ENCODE results near the gene SLC13A3.

SLC13A3 gene

DNA sequence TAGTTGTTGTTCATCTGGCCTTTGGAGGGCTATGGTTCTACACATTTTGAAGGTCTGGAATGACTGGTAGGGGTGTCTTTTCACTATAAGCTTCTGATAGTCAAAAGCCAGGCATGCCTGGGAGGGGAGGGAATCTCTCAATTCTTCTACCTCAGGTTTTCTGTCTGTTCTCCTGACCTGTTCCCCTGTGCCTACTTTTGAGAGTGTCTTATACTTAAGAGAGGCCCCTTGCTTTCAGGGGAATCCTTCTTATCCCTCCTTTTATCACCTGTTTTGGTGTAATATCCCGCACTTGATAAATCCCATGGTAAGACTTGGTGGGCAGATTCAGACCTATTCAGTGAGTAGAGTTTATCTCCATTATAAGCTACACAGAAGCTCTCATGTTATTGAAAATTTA lies 10.4 kb upstream of the SLC13A3 start:
- Histone ChIP-seq H3K27me3 (ENCODE audit: control insufficient read depth in 3 of 3, insufficient read depth in 3 of 3, low read depth in 1 of 3, low read length in 3 of 3) (no peaks in the 10 kb centered on the region), H3K4me3 (ENCODE audit: low read length in 2 of 2) (no peak overlapping the region), H2AFZ (ENCODE audit: low read length) (no peak overlapping the region), H4K8ac (ENCODE audit: low read depth, low read length) (no peak overlapping the region), H3K36me3 (replicated peaks in 1 of 2; ENCODE audit: control insufficient read depth in 2 of 2, insufficient read depth in 2 of 2, low read length in 2 of 2) (peaks cover 0 to 5% of the 10 kb centered on the region in 2 donors), H2BK120ac (ENCODE audit: low read depth, low read length) (no peak overlapping the region), H3K4me2 (ENCODE audit: insufficient read depth, low read length, poor library complexity, severe bottlenecking) (no peak overlapping the region), H4K91ac (ENCODE audit: low read depth, low read length, poor library complexity) (no peak overlapping the region), H3K14ac (ENCODE audit: low read length) (no peak overlapping the region), H2AK5ac (ENCODE audit: low read depth, low read length) (no peak overlapping the region), H3K23ac (ENCODE audit: low read depth, low read length, poor library complexity) (no peak overlapping the region), H3K4ac (ENCODE audit: low read length) (no peak overlapping the region), H2BK12ac (ENCODE audit: low read length) (no peak overlapping the region), H3K9me3 (replicated peaks in 1 of 2; ENCODE audit: control insufficient read depth in 2 of 2, insufficient read depth in 1 of 2, low read depth in 1 of 2, low read length in 2 of 2) (peaks cover 5 to 14% of the 10 kb centered on the region in 2 donors), H3K4me1 (ENCODE audit: control insufficient read depth in 2 of 2, insufficient read depth in 1 of 2, low read depth in 1 of 2, low read length in 2 of 2) (no peaks in the 10 kb centered on the region), H3K27ac (replicated peaks; ENCODE audit: low read length) (no peak overlapping the region), H3K79me1 (ENCODE audit: low read depth, low read length) (no peaks in the 10 kb centered on the region), H2BK15ac (ENCODE audit: low read length) (no peak overlapping the region), H3K9ac (ENCODE audit: low read depth, low read length, poor library complexity) (no peak overlapping the region), H2BK5ac (ENCODE audit: low read length) (no peak overlapping the region), H3K18ac (ENCODE audit: low read length) (no peak overlapping the region)
- WGBS, 2 donors (ENCODE audit: extremely low coverage in 2 of 2, insufficient read length in 2 of 2, insufficient replicate concordance in 1 of 2): no CpG with 5 or more reads among the region's 1 CpG
- DNase-seq (ENCODE audit: low spot score): no peak

GRCh38 chr20:46660487-46660886 lies 9.2 kb upstream of the SLC13A3 start:
- WGBS, 2 donors (ENCODE audit: extremely low coverage in 2 of 2, insufficient read length in 2 of 2, insufficient replicate concordance in 1 of 2): no CpG with 5 or more reads among the region's 4 CpGs
- no peak overlapping the region for H3K18ac ChIP-seq (ENCODE audit: low read length)
- DNase-seq (ENCODE audit: low spot score): no peak
- H2BK120ac ChIP-seq (ENCODE audit: low read depth, low read length): no peak overlapping the region
- no peak overlapping the region for H3K9ac ChIP-seq (ENCODE audit: low read depth, low read length, poor library complexity)
- H3K27me3 ChIP-seq (ENCODE audit: control insufficient read depth in 3 of 3, insufficient read depth in 3 of 3, low read depth in 1 of 3, low read length in 3 of 3): no peaks in the 10 kb centered on the region
- H3K36me3 ChIP-seq (replicated peaks in 1 of 2; ENCODE audit: control insufficient read depth in 2 of 2, insufficient read depth in 2 of 2, low read length in 2 of 2): peaks cover 0 to 5% of the 10 kb centered on the region in 2 donors
- no peak overlapping the region for H2BK5ac ChIP-seq (ENCODE audit: low read length)
- no peak overlapping the region for H3K4me2 ChIP-seq (ENCODE audit: insufficient read depth, low read length, poor library complexity, severe bottlenecking)
- no peak overlapping the region for H3K14ac ChIP-seq (ENCODE audit: low read length)
- no peaks in the 10 kb centered on the region for H3K79me1 ChIP-seq (ENCODE audit: low read depth, low read length)
- H3K23ac ChIP-seq (ENCODE audit: low read depth, low read length, poor library complexity): no peak overlapping the region
- no peaks in the 10 kb centered on the region for H3K4me1 ChIP-seq (ENCODE audit: control insufficient read depth in 2 of 2, insufficient read depth in 1 of 2, low read depth in 1 of 2, low read length in 2 of 2)
- no peak overlapping the region for H4K8ac ChIP-seq (ENCODE audit: low read depth, low read length)
- H2AK5ac ChIP-seq (ENCODE audit: low read depth, low read length): no peak overlapping the region
- H2AFZ ChIP-seq (ENCODE audit: low read length): no peak overlapping the region
- no peak overlapping the region for H4K91ac ChIP-seq (ENCODE audit: low read depth, low read length, poor library complexity)
- H3K9me3 ChIP-seq (replicated peaks in 1 of 2; ENCODE audit: control insufficient read depth in 2 of 2, insufficient read depth in 1 of 2, low read depth in 1 of 2, low read length in 2 of 2): peaks cover 6 to 14% of the 10 kb centered on the region in 2 donors
- no peak overlapping the region for H3K4ac ChIP-seq (ENCODE audit: low read length)
- no peak overlapping the region for H3K27ac ChIP-seq (replicated peaks; ENCODE audit: low read length)
- H2BK12ac ChIP-seq (ENCODE audit: low read length): no peak overlapping the region
- H2BK15ac ChIP-seq (ENCODE audit: low read length): no peak overlapping the region
- H3K4me3 ChIP-seq (ENCODE audit: low read length in 2 of 2): no peak overlapping the region

DNA sequence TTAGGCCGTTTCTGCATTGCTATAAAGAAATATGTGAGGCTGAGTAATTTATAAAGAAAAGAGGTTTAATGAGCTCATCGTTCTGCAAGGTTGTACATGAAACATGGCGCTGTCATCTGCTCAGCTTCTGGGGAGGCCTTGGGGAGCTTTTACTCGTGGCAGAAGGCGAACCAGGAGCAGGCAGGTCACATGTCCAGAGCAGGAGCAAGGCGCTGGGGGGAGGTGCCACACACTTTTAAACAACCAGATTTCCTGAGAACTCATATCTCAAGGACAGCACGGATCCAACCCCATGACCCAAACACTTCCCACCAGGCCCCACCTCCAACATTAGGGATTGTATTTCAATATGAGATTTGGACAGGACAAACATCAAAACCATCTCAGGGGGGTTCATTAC lies 6.4 kb upstream of the SLC13A3 start:
- no peak overlapping the region for H3K18ac ChIP-seq (ENCODE audit: low read length)
- peak overlapping the region; percentile 24 for H2BK5ac ChIP-seq (ENCODE audit: low read length)
- DNase-seq (ENCODE audit: low spot score): no peak
- no peak overlapping the region for H2BK15ac ChIP-seq (ENCODE audit: low read length)
- no peak overlapping the region for H3K14ac ChIP-seq (ENCODE audit: low read length)
- H3K4me3 ChIP-seq (ENCODE audit: low read length in 2 of 2): no peak overlapping the region
- no peak overlapping the region for H3K4me2 ChIP-seq (ENCODE audit: insufficient read depth, low read length, poor library complexity, severe bottlenecking)
- H3K4me1 ChIP-seq (ENCODE audit: control insufficient read depth in 2 of 2, insufficient read depth in 1 of 2, low read depth in 1 of 2, low read length in 2 of 2): no peaks in the 10 kb centered on the region
- H3K36me3 ChIP-seq (replicated peaks in 1 of 2; ENCODE audit: control insufficient read depth in 2 of 2, insufficient read depth in 2 of 2, low read length in 2 of 2): peaks cover 0 to 2% of the 10 kb centered on the region in 2 donors
- no peak overlapping the region for H3K27ac ChIP-seq (replicated peaks; ENCODE audit: low read length)
- H2BK12ac ChIP-seq (ENCODE audit: low read length): no peak overlapping the region
- H3K4ac ChIP-seq (ENCODE audit: low read length): no peak overlapping the region
- no peak overlapping the region for H2AK5ac ChIP-seq (ENCODE audit: low read depth, low read length)
- H3K9me3 ChIP-seq (replicated peaks in 1 of 2; ENCODE audit: control insufficient read depth in 2 of 2, insufficient read depth in 1 of 2, low read depth in 1 of 2, low read length in 2 of 2): peaks cover 6 to 14% of the 10 kb centered on the region in 2 donors
- no peak overlapping the region for H2AFZ ChIP-seq (ENCODE audit: low read length)
- H2BK120ac ChIP-seq (ENCODE audit: low read depth, low read length): no peak overlapping the region
- no peaks in the 10 kb centered on the region for H3K27me3 ChIP-seq (ENCODE audit: control insufficient read depth in 3 of 3, insufficient read depth in 3 of 3, low read depth in 1 of 3, low read length in 3 of 3)
- no peak overlapping the region for H4K8ac ChIP-seq (ENCODE audit: low read depth, low read length)
- no peaks in the 10 kb centered on the region for H3K79me1 ChIP-seq (ENCODE audit: low read depth, low read length)
- no peak overlapping the region for H3K9ac ChIP-seq (ENCODE audit: low read depth, low read length, poor library complexity)
- no peak overlapping the region for H3K23ac ChIP-seq (ENCODE audit: low read depth, low read length, poor library complexity)
- no CpG with 5 or more reads among the region's 7 CpGs for WGBS, 2 donors (ENCODE audit: extremely low coverage in 2 of 2, insufficient read length in 2 of 2, insufficient replicate concordance in 1 of 2)
- no peak overlapping the region for H4K91ac ChIP-seq (ENCODE audit: low read depth, low read length, poor library complexity)

GRCh38 chr20:46657137-46657536 lies 5.9 kb upstream of the SLC13A3 start:
- no CpG with 5 or more reads among the region's 8 CpGs for WGBS, 2 donors (ENCODE audit: extremely low coverage in 2 of 2, insufficient read length in 2 of 2, insufficient replicate concordance in 1 of 2)
- Histone ChIP-seq H2AK5ac (ENCODE audit: low read depth, low read length) (no peak overlapping the region), H3K4ac (ENCODE audit: low read length) (no peak overlapping the region), H3K27me3 (ENCODE audit: control insufficient read depth in 3 of 3, insufficient read depth in 3 of 3, low read depth in 1 of 3, low read length in 3 of 3) (no peaks in the 10 kb centered on the region), H2BK15ac (ENCODE audit: low read length) (no peak overlapping the region), H2AFZ (ENCODE audit: low read length) (no peak overlapping the region), H3K14ac (ENCODE audit: low read length) (no peak overlapping the region), H3K23ac (ENCODE audit: low read depth, low read length, poor library complexity) (no peak overlapping the region), H3K9me3 (replicated peaks in 1 of 2; ENCODE audit: control insufficient read depth in 2 of 2, insufficient read depth in 1 of 2, low read depth in 1 of 2, low read length in 2 of 2) (peaks cover 6 to 14% of the 10 kb centered on the region in 2 donors), H3K79me1 (ENCODE audit: low read depth, low read length) (no peaks in the 10 kb centered on the region), H2BK12ac (ENCODE audit: low read length) (no peak overlapping the region), H2BK120ac (ENCODE audit: low read depth, low read length) (no peak overlapping the region), H3K4me3 (ENCODE audit: low read length in 2 of 2) (no peak overlapping the region), H3K4me1 (ENCODE audit: control insufficient read depth in 2 of 2, insufficient read depth in 1 of 2, low read depth in 1 of 2, low read length in 2 of 2) (no peaks in the 10 kb centered on the region), H3K36me3 (replicated peaks in 1 of 2; ENCODE audit: control insufficient read depth in 2 of 2, insufficient read depth in 2 of 2, low read length in 2 of 2) (peaks cover 0 to 2% of the 10 kb centered on the region in 2 donors), H3K18ac (ENCODE audit: low read length) (no peak overlapping the region), H3K4me2 (ENCODE audit: insufficient read depth, low read length, poor library complexity, severe bottlenecking) (no peak overlapping the region), H3K27ac (replicated peaks; ENCODE audit: low read length) (no peak overlapping the region), H4K8ac (ENCODE audit: low read depth, low read length) (no peak overlapping the region), H3K9ac (ENCODE audit: low read depth, low read length, poor library complexity) (no peak overlapping the region), H4K91ac (ENCODE audit: low read depth, low read length, poor library complexity) (no peak overlapping the region), H2BK5ac (ENCODE audit: low read length) (no peak overlapping the region)
- DNase-seq (ENCODE audit: low spot score): no peak

Data from neuronal stem cell (in vitro differentiated cells).